HS-27A (cell line): ENCODE results near the gene GABPA.
"Not testable (repeated sequence)": the region's sequence is repeated elsewhere in the genome, so short reads cannot be mapped to it uniquely, and the experiment has no call there.

Experiments
- DNase-seq: peaks from one replicate; pipeline ENCODE4 v3.0.0-alpha.2; 2012; ENCODE audit warnings: low read depth, missing footprints

GABPA gene

GRCh38 chr21:25742900-25743299, 8.1 kb downstream of the GABPA start:
- no peak for DNase-seq

- no peak for DNase-seq
These were observed 10.1 kb downstream of the GABPA start for GRCh38 chr21:25744854-25745253.

- no peak for DNase-seq
These were observed 15.3 kb downstream of the GABPA start for GRCh38 chr21:25750085-25750484.

- DNase-seq = no peak
These were observed 17.6 kb downstream of the GABPA start for GRCh38 chr21:25752416-25752815.

GRCh38 chr21:25756190-25756932, 21.6 kb downstream of the GABPA start:
- no peak for DNase-seq

- no peak for DNase-seq
These were observed 22.8 kb downstream of the GABPA start for GRCh38 chr21:25757531-25757930.

GRCh38 chr21:25759573-25759972, 24.8 kb downstream of the GABPA start:
- no peak for DNase-seq

- no peak for DNase-seq
These were observed 25.3 kb downstream of the GABPA start for GRCh38 chr21:25760061-25760460.

- no peak for DNase-seq
These were observed 25.9 kb downstream of the GABPA start for GRCh38 chr21:25760677-25761076.

GRCh38 chr21:25764065-25764464, 29.3 kb downstream of the GABPA start:
- DNase-seq = no peak

GRCh38 chr21:25767921-25768320, 33.1 kb downstream of the GABPA start:
- no peak for DNase-seq

GRCh38 chr21:25772686-25773085, 37.9 kb downstream of the GABPA start:
- no peak for DNase-seq

GRCh38 chr21:25776440-25776839, 41.7 kb downstream of the GABPA start:
- no peak for DNase-seq

GRCh38 chr21:25778126-25778875, 43.5 kb downstream of the GABPA start:
- not testable (repeated sequence) for DNase-seq

GRCh38 chr21:25788677-25789076, 53.9 kb downstream of the GABPA start:
- DNase-seq = no peak

- peak; percentile 23 for DNase-seq
These were observed 55.5 kb downstream of the GABPA start for GRCh38 chr21:25790122-25790877.

- no peak for DNase-seq
These were observed 56.1 kb downstream of the GABPA start for GRCh38 chr21:25790878-25791204.

- DNase-seq = peak; percentile 3
These were observed 56.5 kb downstream of the GABPA start for GRCh38 chr21:25791319-25791718.

- DNase-seq = peak; percentile 51
These were observed 66.6 kb downstream of the GABPA start for GRCh38 chr21:25801217-25802014.

GRCh38 chr21:25806060-25806459, 71.3 kb downstream of the GABPA start:
- DNase-seq = no peak

GRCh38 chr21:25807191-25807590, 72.4 kb downstream of the GABPA start:
- no peak for DNase-seq

- DNase-seq = peak; percentile 30
These were observed 74.2 kb downstream of the GABPA start for GRCh38 chr21:25809013-25809412.
